ENCODE results near the gene GJC2.
"Not testable (repeated sequence)": the region's sequence is repeated elsewhere in the genome, so short reads cannot be mapped to it uniquely, and the experiment has no call there.

The GJC2 gene

DNA sequence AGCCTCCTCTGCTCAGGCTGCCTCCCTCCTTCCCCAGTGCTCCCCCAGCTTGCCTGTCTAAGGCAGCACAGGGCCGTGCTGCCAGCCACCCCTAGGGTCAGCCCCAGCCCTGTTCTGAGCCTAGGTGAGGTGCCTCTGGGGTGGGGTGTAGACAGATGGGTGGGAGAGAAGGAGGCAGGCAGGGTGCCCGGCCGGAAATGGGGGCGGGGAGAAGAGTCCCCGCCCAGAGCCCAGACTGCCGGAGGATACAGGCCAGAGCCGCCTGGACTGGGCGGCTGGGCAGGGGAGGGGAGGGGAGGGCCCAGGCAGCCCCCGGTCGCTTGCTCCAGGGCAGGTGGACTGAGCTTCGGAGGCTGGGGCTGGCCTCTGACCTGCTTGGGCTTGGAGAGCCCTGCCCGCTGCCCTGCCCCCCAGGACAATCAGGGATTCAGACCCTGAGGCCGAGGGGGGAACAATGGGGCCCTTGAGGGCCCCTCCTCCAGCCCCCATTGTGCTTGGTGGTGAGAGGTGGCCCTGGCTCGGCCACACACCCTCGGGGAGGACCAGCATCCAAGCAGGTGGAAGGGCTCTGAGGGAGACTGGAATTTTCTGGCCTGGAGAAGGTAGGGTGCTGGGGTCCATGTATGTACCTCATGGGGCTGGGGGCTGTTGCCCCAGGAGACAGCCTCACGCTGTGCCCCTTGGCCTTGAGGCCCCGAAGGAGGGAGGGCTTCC is at the start of gene GJC2:
GJC2 (plus strand) TSS at position 525 of the 714 bp plus-strand sequence. CDS start 7,829 bp downstream, outside the sequence.
- peak in 34 of 56 donors; percentile 20 to 86 (median 55) for DNase-seq

DNA sequence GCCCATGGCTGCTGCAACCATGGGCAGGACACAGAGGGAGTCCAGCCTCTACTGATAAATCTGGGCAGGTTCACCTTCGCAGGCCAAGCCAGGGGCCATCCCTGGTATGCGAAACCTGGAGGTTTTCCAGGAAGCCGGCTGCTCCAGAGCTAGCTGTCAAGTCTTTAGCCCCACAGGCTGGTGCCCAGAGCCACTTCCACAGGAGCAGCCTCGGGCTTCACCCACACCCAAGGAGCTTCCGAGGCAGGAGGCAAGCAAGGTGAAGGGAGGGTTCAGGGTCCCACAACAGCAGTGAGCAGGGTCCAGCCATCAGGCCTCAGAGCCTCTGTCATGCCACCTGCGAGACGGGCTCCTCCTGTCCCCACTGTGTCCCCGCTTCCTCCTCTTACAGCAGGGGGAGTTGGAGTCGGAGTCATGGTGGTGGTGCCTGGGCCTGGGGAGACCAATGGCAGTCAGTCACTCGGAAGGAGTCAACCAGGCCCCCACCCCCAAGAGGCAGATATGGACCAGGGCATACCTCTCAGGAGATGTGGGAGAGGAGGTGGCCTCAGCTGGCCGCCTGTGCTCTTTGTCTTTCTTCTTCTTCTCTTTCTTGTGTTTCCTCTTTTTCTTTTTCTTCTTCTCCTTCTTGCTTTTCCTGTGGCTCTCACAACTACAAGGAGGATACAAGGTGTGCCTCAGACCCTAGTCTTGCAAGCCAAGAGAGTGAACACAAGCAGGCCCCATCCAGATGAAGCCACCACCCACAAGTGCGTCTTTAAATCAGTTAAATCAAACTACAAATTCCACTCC is 48.7 kb upstream of the GJC2 start:
- no peak for DNase-seq

DNA sequence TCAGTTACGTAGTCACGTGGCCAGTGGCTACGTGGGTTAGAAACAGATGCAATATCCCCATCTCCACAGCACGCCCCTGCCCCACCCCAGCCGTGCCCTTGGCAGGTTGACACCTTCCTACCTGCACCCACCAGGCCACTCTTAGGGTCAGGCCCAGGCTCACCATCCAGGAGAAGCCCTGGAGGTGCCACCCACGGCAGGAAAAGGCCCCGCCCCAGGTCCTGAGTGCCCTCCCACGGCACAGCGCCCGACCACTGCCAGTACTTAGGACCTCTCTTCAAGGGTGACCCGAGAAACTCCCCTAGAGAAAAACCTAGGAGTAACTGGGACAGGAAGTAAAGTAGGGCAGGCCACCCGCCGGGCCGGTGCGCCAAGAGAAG is 48.1 kb upstream of the GJC2 start:
- DNase-seq, result no peak

DNA sequence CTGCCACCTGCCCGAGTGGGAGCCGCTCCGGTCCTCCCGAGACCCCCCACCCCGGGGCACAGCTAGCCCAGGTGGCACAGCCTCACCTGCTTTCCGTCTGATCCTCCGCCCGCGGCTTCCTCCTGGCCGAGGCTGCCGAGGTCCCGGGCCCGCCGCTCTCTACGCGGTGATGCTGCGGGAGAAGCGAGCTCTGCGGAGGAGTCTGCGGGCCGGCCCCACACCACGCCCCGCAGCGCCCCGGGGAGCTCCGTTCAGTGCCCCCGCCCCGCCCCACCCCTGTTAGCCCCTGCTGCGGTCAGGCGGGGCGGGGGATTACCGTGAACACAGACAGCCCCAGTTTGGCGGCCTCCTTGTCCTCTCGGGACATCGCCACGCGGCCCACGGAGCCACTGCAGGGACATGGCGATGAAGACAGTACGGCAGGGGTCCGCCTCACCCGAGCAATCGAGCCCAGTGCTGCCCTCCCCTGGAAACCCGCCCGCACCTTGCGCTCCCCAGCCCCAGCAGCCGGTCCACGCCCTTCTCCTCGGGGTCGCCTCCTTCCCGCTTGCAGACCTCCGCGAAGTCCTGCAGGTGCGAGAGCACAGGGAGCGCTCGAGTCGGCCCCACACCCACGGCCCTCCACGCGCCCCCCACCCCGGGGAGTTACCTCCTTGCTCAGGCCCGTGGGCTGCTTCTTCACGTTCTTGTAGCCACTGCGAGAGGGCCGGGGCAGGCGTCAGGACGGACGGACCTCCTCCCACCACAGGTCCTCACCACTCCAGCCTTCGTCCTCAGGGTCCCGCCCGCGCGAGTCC is 47.5 kb upstream of the GJC2 start:
- no peak for DNase-seq

DNA sequence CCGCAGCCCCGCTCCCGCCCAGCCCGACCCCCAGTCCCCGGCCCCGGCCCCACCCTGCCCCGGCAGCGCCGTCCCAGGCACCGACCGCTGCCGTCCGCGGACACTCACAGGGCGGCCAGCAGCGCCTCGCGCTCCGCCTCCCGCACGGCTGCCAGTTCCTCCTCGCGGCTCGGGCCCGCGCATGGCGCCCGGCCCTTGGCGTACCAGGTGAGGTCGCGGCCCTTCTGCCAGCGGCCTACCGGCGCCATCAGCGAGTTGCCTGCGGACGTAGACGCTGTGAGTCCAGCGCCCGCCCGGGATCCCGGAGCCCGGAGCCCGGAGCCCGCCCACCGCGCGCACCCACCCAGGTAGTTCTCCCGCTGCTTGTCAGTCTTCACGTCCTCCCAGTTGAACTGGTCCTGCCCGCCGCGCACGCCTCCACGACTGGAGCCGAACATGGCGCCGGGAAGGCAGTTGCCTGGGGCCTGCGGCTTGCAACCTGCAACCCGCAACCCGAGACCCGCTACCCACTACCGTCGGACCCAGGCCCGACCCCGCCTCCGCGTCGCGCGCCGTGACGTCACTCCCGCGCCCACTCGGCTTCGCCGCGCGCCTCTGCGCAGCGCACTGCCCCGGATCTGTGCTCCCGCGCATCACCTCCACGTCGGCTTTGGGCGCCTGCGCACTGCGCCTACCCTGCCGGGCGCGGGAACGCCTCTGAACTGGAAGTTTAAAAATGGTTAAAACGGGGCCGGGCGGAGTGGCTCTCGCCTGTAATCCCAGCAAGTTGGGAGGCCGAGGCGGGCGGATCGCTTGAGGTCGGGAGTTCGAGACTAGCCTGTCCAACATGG is 46.7 kb upstream of the GJC2 start, which contains the start of gene C1orf35:
C1orf35 (minus strand) TSS at position 535 of the 830 bp plus-strand sequence; CDS start at position 437, 98 bp downstream.
- peak in 55 of 56 donors; percentile 31 to 94 (median 83) for DNase-seq

DNA sequence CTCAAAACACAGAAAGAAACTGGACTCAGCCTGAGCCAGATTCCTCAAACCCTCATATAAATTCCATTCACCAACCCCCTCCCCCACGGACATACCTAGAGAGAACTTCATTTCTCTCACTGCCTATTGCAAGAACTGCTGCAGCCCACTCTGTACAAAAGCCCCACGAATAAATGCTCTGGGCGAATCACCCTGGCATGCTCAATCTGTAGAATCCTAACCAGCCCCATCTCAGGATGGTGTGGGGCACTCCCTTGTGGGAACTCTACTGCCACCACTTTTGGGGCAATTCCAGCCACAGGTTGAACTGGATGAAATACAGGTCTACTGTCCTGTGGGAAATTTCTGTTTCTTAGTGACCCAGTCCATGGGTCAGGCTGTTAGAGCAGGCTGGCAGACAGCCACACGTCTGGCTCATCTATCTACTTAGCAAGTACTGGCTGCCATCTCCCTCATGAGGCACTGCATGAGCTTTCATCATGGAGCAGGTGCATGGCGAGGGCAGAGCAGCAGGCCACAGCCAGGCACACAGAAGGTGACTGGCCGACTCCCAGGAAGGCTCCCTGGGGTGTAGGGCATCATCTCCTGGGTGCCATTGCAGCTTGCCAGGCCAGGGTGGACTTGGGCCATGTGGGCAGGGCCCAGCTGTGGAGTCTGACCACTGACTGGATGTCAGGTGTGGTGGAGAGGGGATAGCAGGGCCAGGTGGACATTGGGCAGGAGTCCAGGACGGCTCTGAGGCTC is 45.0 kb upstream of the GJC2 start:
- DNase-seq, result no peak

DNA sequence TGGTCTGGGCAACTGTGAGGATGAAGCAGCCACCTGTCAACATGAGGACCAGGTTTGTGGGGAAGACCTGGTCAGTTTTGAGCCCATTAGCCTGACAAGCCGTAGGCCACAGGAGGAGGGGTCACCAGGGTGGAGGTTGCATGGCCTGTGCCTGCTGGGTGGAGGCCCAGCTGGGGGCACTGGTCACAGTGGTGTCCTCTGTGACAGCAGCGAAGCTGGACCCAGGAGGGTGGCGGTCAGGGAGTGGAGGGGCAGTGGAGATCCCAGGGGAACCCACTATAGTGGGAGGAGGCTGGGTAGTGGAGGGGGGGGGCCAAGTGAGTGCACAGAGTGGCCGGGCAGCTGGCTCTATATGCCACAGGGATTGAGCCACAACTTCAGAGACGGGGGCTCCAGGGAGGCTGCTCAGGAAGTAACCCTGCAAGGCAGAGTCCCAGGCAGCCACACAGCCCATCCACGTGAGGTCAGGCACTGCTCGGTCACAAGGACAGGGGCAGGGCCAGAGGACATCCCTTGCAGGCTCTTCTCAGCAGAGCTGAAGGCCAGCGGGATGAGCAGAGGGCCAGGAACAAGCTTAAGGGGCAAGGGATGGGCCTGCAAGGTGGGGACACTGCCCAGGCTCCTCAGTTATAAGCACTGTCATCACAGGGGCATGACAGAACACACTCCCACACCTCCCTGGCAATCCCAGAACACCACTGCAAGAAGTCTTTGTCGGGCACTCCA is 44.3 kb upstream of the GJC2 start:
- DNase-seq, result no peak

DNA sequence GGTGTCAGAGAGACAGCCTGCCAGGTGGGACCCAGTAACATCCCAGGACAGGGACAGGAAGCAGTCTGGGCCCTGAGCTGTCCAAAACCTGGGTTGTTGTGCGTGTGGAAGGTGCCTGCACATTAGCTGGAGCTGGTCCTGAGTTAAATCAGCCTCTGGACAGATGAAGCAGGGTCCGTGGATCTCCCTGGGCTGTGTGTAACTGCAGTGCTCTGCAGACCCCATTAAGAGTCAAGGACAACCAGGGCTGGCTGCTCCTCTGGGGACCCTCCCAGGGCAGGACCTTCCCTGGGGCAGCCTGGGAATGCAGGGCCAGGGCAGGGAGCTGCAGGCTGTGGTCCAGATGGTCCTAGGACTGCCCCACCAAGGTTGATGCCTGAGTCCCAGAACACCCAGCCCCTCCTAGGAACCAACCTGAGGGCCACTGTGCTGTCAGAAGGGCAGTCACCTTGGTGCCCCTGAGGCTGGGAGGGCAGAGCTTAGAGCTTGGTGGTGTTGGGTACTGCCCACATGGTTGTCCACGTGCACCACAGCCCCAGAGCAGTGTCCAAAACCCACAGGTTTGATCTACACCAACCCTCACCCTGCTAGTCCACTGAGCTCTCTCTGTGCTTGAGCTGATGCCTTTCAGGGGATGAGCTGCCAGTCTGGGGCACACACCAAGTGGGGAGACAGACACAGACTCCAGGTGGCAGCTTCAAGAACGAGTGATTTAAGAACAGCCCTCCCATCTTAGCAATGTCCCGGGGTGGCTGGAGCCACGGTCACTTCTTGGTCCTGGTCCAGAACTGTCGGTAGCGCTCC is 43.5 kb upstream of the GJC2 start:
- DNase-seq, result no peak

DNA sequence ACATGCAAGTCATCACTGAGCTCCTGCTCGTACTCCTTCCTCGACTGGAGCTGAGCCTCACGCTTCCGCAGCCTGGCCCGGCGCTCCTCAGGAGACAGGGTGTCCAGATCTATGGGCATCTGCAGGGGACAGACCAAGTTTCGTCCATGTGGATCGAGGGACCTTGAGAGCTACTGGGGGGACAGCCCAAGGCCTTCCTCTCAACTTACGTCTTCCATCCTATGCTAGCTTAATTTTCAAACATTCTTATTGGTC is 43.0 kb upstream of the GJC2 start:
- DNase-seq, result no peak

DNA sequence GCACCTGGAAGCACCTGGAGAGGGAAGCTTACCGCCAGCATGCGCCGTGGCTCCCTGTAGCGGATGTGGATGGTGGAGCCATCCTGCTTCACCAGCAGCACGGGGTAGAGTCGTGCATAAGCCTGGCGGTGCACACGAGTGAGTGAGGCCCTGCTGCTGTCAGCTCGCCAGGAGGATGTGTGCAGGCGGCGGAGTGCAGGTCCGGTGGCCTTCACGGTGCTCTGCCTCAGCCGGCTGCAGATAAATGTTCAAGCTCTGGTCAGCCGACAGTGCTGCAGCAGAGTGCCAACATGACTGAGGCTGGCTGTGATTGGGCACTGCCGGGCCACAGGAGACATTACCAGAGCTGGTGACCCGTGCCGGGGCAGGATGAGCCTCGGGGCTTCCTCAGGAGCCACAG is 42.1 kb upstream of the GJC2 start:
- DNase-seq, result no peak

DNA sequence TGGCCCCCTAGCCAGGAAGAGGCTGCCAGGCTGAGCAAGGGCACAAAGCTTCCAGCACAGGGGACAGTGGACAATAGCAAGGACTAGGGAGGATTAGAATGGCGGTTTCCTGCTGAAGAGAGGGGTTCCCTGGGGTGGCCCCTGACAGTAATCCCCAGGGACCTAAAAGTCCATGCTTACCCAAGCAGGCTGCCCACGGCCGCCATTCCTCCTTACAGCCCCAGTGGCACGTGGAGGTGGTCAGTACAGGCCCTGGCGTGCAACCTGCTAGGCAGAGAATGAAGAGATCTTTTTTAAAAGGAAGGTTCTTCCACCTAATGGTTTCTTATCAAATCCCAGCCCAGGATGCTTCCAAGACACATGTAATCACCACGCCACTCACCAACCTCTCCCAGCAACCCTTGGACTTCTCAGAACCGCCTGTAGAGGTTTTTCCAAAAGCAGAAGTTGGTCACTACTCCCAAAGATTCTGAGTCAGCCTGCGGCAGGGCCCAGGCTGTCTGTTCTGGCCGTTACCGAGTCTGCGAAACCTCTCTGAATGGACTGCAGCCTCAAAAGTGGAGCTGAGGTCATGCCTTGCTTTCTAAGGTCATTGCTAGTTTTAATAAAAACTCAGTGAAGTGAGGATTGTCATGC is 41.6 kb upstream of the GJC2 start:
- no peak for DNase-seq

DNA sequence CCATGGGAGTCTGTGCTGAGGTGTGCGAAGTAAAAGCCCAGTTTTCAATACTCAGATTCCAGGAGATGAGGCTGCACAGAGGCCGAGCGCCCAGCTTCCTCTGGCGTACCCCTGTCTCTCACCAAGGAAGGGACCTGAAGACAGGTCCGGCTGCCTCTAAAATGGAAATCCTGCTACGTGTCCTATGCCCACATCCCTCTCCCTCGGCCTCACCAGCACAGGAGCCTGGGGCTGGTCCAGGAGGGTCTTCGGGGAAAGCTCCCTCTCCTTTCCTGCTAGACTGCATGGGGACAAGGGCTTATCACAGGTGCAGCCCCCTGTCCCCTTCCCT is 41.0 kb upstream of the GJC2 start:
- no peak for DNase-seq

DNA sequence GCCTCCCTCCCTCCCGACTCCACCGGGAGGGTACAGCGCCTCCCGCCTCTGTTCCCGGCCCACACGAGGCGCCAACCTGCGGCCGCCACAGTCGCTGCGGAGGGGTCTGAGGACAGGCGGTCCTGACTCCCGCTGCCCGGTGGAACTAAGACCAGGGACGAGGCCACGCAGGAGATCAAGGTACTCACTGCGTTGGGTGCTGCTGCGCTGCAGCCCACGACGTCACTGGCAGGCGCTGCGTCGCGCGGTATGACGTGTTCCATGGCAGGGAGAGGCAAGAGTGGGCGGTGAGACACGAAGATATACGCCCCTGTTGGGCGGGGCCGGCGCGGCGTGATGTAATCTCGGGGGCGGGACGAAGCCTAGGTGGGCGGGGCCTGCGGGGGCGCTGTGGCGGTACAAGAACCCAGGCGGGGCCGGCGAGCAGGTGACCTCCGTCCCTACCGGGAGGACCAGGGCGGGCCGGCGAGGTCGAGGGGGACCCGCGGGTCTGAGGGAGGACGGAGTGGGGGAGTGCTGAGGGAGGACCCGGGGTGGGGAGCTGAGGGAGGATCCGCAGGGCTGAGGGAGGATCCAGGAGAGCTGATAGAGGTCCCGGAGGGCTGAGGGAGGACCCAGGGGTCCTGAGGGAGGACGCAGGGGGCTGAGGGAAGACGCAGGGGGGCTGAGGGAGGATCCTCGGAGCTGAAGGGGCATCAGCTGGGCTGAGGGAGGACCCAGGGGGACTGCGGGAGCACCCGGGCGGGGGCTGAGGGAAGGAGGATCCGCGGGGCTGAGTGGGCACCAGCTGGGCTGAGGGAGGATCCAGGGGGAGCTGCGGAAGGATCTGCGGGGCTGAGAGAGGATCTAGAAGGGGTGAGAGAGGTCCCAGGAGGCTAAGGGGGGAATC is 40.4 kb upstream of the GJC2 start, which contains the start of gene MRPL55:
MRPL55 (minus strand) TSS at position 227 of the 889 bp plus-strand sequence. CDS start 1,039 bp downstream, outside the sequence.
- DNase-seq, result peak; percentile 82 to 100 (median 98)

DNA sequence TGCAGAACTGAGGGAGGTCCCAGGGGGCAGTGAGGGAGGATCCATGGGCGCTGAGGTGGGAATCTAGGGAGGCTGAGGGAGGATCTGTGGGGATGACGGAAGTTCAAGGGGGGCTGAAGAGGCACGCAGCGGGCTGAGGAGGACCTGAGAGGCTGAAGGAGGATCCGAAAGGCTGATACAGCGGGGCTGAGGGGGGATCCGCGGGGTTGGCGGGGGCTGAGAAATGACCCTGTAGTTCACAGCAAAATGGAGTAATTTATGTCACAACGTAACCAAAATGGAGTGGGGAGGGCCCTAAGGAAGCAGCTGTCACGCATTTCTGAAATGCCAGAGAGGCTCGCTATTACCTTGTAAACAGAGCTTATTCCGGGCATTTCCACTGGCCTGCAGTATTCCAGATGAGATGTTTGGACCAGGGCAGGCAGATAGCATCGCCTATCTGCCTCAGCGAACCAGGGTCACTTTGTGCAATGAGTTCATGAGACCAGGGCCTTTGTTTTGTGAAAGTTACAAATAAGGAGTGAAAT is 39.7 kb upstream of the GJC2 start:
- peak in 1 of 56 donors; percentile 31 for DNase-seq

DNA sequence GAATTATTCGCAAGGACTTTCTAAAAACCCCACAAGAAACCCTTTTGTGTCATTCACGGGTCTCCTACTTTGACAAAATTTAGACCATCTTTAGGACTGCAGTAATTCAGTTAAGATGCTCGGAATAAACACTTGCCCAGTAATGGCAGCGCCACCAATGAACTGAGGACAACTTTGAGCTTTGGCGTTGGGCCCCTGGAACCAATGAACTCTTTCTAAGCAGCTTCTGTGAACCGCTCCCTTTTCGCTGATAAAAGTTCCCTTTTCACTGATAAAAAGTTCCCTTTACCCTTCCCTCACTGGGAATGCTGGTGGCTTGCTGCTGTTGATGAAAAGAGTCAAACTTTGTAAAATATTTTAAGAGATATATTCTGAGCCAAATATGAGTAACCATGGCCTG is 39.2 kb upstream of the GJC2 start:
- no peak for DNase-seq

DNA sequence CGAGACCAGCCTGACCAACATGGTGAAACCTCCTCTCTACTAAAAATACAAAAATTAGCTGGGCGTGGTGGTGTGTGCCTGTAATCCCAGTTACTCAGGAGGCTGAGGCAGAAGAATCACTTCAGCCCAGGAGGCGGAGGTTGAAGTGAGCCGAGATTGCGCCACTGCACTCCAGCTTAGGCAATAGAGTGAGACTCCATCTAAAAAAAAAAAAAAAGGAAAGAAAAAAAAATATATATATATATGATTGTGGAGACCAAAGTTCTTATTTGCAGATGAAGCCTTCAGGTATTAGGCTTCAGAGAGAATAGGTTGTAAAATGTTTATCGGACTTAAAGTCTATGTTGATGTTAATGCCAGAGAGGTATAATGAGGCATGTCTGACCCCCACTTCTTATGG is 38.4 kb upstream of the GJC2 start:
- not testable (repeated sequence) for DNase-seq

DNA sequence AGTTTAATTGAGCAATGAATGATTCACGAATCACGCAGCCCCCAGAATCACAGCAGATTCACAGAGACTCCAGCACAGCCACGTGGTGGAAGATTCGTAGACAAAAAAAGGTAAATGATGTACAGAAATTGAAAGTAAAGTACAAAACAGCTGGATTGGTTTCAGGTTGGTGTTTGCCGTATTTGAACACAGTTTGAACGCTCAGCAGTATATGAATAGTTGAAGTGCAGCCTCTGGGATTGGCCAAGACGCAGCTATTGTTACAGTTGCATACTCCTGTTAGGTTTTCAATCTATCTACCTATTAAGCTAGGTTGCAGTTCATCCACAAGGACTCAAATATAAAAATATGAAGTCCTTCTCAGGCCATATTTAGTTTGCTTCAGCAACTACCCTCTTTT is 37.6 kb upstream of the GJC2 start:
- no peak for DNase-seq
